Mesenchymal stem cell (in vitro differentiated cells and primary cell): ENCODE results near the gene RUBCN.
"Not testable (repeated sequence)": the region's sequence is repeated elsewhere in the genome, so short reads cannot be mapped to it uniquely, and the experiment has no call there.

Experiments
- DNase-seq: peaks from one replicate; pipeline ENCODE4 v3.0.0-alpha.2; 2013
- H2AFZ ChIP-seq: one replicate; pipeline ENCODE4 v1.6.1; 2013; ENCODE audit warnings: low read depth, mild to moderate bottlenecking, control low read depth, inconsistent platforms, low read length, moderate library complexity
- H2AK5ac ChIP-seq: 2 replicates; pipeline ENCODE4 v1.6.1; 2013; ENCODE audit warnings: low read length, moderate library complexity, mild to moderate bottlenecking, inconsistent platforms; ENCODE audit not compliant: severe bottlenecking
- H2BK120ac ChIP-seq: one replicate; pipeline ENCODE4 v1.6.1; 2013; ENCODE audit warnings: low read depth, mild to moderate bottlenecking, inconsistent platforms, low read length, moderate library complexity
- H2BK12ac ChIP-seq, 2 experiments: one replicate each; pipeline ENCODE4 v1.6.1; 2013; ENCODE audit warnings: inconsistent platforms in 2 of 2, low read length in 2 of 2, mild to moderate bottlenecking in 2 of 2, moderate library complexity in 2 of 2, control low read depth in 1 of 2
- H2BK15ac ChIP-seq: one replicate; pipeline ENCODE4 v1.6.1; 2013; ENCODE audit warnings: mild to moderate bottlenecking, low read depth, inconsistent platforms; ENCODE audit not compliant: poor library complexity, severe bottlenecking
- H2BK5ac ChIP-seq: 2 replicates; pipeline ENCODE4 v1.6.1; 2013; ENCODE audit warnings: low read depth, mild to moderate bottlenecking, low read length, control low read depth, inconsistent platforms; ENCODE audit not compliant: poor library complexity, severe bottlenecking
- H3K14ac ChIP-seq, 2 experiments: one replicate each; pipeline ENCODE4 v1.6.1; 2013; ENCODE audit warnings: inconsistent platforms in 2 of 2, low read length in 2 of 2, control low read depth in 1 of 2, mild to moderate bottlenecking in 1 of 2, moderate library complexity in 1 of 2
- H3K18ac ChIP-seq, 2 experiments: one replicate each; pipeline ENCODE4 v1.6.1; 2013; ENCODE audit warnings: inconsistent platforms in 2 of 2, low read length in 2 of 2, control low read depth in 1 of 2, low read depth in 1 of 2, mild to moderate bottlenecking in 1 of 2
- H3K23ac ChIP-seq, 2 experiments: one replicate each; pipeline ENCODE4 v1.6.1; 2013; ENCODE audit warnings: inconsistent platforms in 2 of 2, low read length in 2 of 2, mild to moderate bottlenecking in 2 of 2, moderate library complexity in 2 of 2, control low read depth in 1 of 2
- H3K27ac ChIP-seq: 2 replicates; pipeline ENCODE4 v1.5.1; 2013; ENCODE audit warnings: mild to moderate bottlenecking, moderate library complexity, low read length, control low read depth, inconsistent platforms; ENCODE audit not compliant: poor library complexity, severe bottlenecking
- H3K27me3 ChIP-seq, 2 experiments: 2 replicates each; pipeline versions ENCODE4 v1.6.1 to v1.7.0; 2013; ENCODE audit warnings: low read length in 2 of 2, mild to moderate bottlenecking in 2 of 2, moderate library complexity in 2 of 2, control low read depth in 1 of 2, inconsistent platforms in 1 of 2; ENCODE audit not compliant: control insufficient read depth in 1 of 2, insufficient read depth in 1 of 2
- H3K36me3 ChIP-seq, 2 experiments: 2 replicates each; pipeline versions ENCODE4 v1.6.1 to v1.7.0; 2013; ENCODE audit warnings: low read length in 2 of 2, control low read depth in 1 of 2, inconsistent platforms in 1 of 2, low read depth in 1 of 2, mild to moderate bottlenecking in 1 of 2; ENCODE audit not compliant: insufficient read depth in 2 of 2, control insufficient read depth in 1 of 2
- H3K4ac ChIP-seq, 2 experiments: one replicate each; pipeline ENCODE4 v1.6.1; 2013; ENCODE audit warnings: inconsistent platforms in 2 of 2, low read length in 2 of 2, mild to moderate bottlenecking in 2 of 2, moderate library complexity in 2 of 2, control low read depth in 1 of 2, low read depth in 1 of 2
- H3K4me1 ChIP-seq: 2 replicates; pipeline ENCODE4 v1.6.1; 2013; ENCODE audit warnings: low read depth, low read length, control low read depth; ENCODE audit not compliant: control insufficient read depth, insufficient read depth
- H3K4me2 ChIP-seq: 2 replicates; pipeline ENCODE4 v1.6.1; 2013; ENCODE audit warnings: low read length, mild to moderate bottlenecking, inconsistent platforms; ENCODE audit not compliant: poor library complexity, severe bottlenecking
- H3K4me3 ChIP-seq, 2 experiments: 2 replicates each; pipeline versions ENCODE4 v1.5.1 to v1.7.0; 2013; ENCODE audit warnings: low read length in 2 of 2, mild to moderate bottlenecking in 2 of 2, control low read depth in 1 of 2, low read depth in 1 of 2; ENCODE audit not compliant: insufficient read depth in 1 of 2
- H3K79me1 ChIP-seq: replicated peaks from 2 replicates; pipeline ENCODE4 v1.6.1; 2013; ENCODE audit warnings: mild to moderate bottlenecking, control low read depth, low read length, inconsistent platforms; ENCODE audit not compliant: poor library complexity, severe bottlenecking
- H3K9ac ChIP-seq: 2 replicates; pipeline ENCODE4 v1.7.0; 2013; ENCODE audit warnings: mild to moderate bottlenecking, low read length, moderate library complexity
- H3K9me3 ChIP-seq: 2 replicates; pipeline ENCODE4 v1.7.0; 2013; ENCODE audit warnings: mild to moderate bottlenecking, low read length; ENCODE audit not compliant: control insufficient read depth
- H4K8ac ChIP-seq: one replicate; pipeline ENCODE4 v1.6.1; 2013; ENCODE audit warnings: inconsistent platforms, mild to moderate bottlenecking, low read length, moderate library complexity
- H4K91ac ChIP-seq: one replicate; pipeline ENCODE4 v1.6.1; 2013; ENCODE audit warnings: mild to moderate bottlenecking, low read length, inconsistent platforms
- WGBS: methylation state at CpG from one replicate; pipeline ENCODE4 v1.1.7; 2013; ENCODE audit warnings: mixed read lengths; 5-methylcytosine and 5-hydroxymethylcytosine counted together

RUBCN gene

GRCh38 chr3:197627772-197628523, 108.8 kb downstream of the RUBCN start:
- WGBS = 4% methylated on average over 71 of the region's 73 CpGs
- not testable (repeated sequence) for H3K36me3 ChIP-seq
- H2BK12ac ChIP-seq = peak overlapping the region in 1 of 2 experiments; percentile 39

GRCh38 chr3:197627158-197627771, 109.4 kb downstream of the RUBCN start:
- Histone ChIP-seq H3K14ac (peak overlapping the region in 1 of 2 experiments; percentile 84), H2BK120ac (peak overlapping the region; percentile 34), H2AFZ (peak overlapping the region; percentile 63), H3K18ac (peak overlapping the region; percentile 89 to 97), H3K4me3 (peak overlapping the region; percentile 79 to 99), H2BK12ac (peak overlapping the region in 1 of 2 experiments; percentile 39), H3K4me2 (peak overlapping the region; percentile 42), H3K4ac (peak overlapping the region in 1 of 2 experiments; percentile 94), H3K9ac (peak overlapping the region; percentile 90)
- not testable (repeated sequence) for H3K79me1 ChIP-seq, DNase-seq, H4K8ac ChIP-seq, H3K9me3 ChIP-seq, H3K23ac ChIP-seq, H3K4me1 ChIP-seq, H2AK5ac ChIP-seq, H3K27ac ChIP-seq, H2BK5ac ChIP-seq, H3K36me3 ChIP-seq, H4K91ac ChIP-seq, H2BK15ac ChIP-seq, H3K27me3 ChIP-seq
- WGBS = no CpG with 5 or more reads among the region's 67 CpGs

More at GRCh38 chr3:197627772-197628523, 108.8 kb downstream of the RUBCN start:
- not testable (repeated sequence) for H2BK15ac ChIP-seq, H2BK5ac ChIP-seq, H3K79me1 ChIP-seq, H3K27ac ChIP-seq, H4K91ac ChIP-seq, H3K4me1 ChIP-seq, H3K23ac ChIP-seq, H3K9me3 ChIP-seq, H3K27me3 ChIP-seq, H2AK5ac ChIP-seq
- H3K4ac ChIP-seq = peak overlapping the region in 1 of 2 experiments; percentile 94
- peak overlapping the region; percentile 63 for H2AFZ ChIP-seq
- H2BK120ac ChIP-seq = peak overlapping the region; percentile 34
- H3K9ac ChIP-seq = peak overlapping the region; percentile 90
- peak overlapping the region; percentile 89 to 97 for H3K18ac ChIP-seq
- DNase-seq = peak; percentile 75
- peak overlapping the region in 1 of 2 experiments; percentile 84 for H3K14ac ChIP-seq
- peak overlapping the region; percentile 79 to 99 for H3K4me3 ChIP-seq
- H3K4me2 ChIP-seq = peak overlapping the region; percentile 49
- peak overlapping the region; percentile 72 for H4K8ac ChIP-seq

GRCh38 chr3:197626404-197627157, 110.1 kb downstream of the RUBCN start:
- not testable (repeated sequence) for H2BK15ac ChIP-seq, H3K79me1 ChIP-seq, H3K23ac ChIP-seq, H3K27me3 ChIP-seq, H3K36me3 ChIP-seq, H2BK12ac ChIP-seq, DNase-seq, H2BK5ac ChIP-seq, H3K9me3 ChIP-seq, H3K18ac ChIP-seq, H4K91ac ChIP-seq, H3K9ac ChIP-seq, H3K27ac ChIP-seq, H3K14ac ChIP-seq, H2AFZ ChIP-seq, H2AK5ac ChIP-seq, H2BK120ac ChIP-seq, H3K4ac ChIP-seq, H4K8ac ChIP-seq, H3K4me1 ChIP-seq
- no CpG with 5 or more reads among the region's 18 CpGs for WGBS
- peak overlapping the region; percentile 42 for H3K4me2 ChIP-seq
- peak overlapping the region; percentile 58 to 65 for H3K4me3 ChIP-seq

GRCh38 chr3:197621478-197621877, 115.2 kb downstream of the RUBCN start:
- H3K23ac ChIP-seq, H3K4ac ChIP-seq, H3K14ac ChIP-seq, H3K27me3 ChIP-seq, H3K4me1 ChIP-seq, H2BK5ac ChIP-seq, H2BK12ac ChIP-seq, H2AK5ac ChIP-seq, H3K9me3 ChIP-seq, DNase-seq, H4K91ac ChIP-seq, H2BK120ac ChIP-seq, H2AFZ ChIP-seq, H4K8ac ChIP-seq, H3K4me2 ChIP-seq, H3K27ac ChIP-seq, H3K18ac ChIP-seq, H2BK15ac ChIP-seq, H3K79me1 ChIP-seq, H3K4me3 ChIP-seq, H3K9ac ChIP-seq: not testable (repeated sequence)
- H3K36me3 ChIP-seq = peaks cover 18 to 48% of the 10 kb centered on the region in 2 experiments
- WGBS = 98% methylated on average over 13 of the region's 13 CpGs
